ENCODE measurements around the gene MVB12B.

- TF ChIP-seq POLR2A (IDR thresholded peaks at IDR 0.05) (no peak), POLR2AphosphoS5 (IDR thresholded peaks at IDR 0.05) (no peak)
- TF ChIP-seq, protein P1, sequence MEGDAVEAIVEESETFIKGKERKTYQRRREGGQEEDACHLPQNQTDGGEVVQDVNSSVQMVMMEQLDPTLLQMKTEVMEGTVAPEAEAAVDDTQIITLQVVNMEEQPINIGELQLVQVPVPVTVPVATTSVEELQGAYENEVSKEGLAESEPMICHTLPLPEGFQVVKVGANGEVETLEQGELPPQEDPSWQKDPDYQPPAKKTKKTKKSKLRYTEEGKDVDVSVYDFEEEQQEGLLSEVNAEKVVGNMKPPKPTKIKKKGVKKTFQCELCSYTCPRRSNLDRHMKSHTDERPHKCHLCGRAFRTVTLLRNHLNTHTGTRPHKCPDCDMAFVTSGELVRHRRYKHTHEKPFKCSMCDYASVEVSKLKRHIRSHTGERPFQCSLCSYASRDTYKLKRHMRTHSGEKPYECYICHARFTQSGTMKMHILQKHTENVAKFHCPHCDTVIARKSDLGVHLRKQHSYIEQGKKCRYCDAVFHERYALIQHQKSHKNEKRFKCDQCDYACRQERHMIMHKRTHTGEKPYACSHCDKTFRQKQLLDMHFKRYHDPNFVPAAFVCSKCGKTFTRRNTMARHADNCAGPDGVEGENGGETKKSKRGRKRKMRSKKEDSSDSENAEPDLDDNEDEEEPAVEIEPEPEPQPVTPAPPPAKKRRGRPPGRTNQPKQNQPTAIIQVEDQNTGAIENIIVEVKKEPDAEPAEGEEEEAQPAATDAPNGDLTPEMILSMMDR (IDR thresholded peaks at IDR 0.05) = no peak
Measured at GRCh38 chr9:126457175-126457547, 130.5 kb downstream of the MVB12B start.
